CD4-positive, alpha-beta memory T cell (primary cell): ENCODE measurements around the gene ZFHX3. TPM values are rescaled to one million over a fixed set of nuclear protein-coding genes. Genes with fewer than 3 reads are reported as not detected.
A peak's percentile ranks its signal among the peaks of the same experiment; 100 is the strongest.

ENCODE experiments used
- CTCF ChIA-PET: fragments of 350-600 bp; sonication (Branson Sonifier 250); formaldehyde crosslinking; loops from one replicate; lab custom pipeline; 2021; ENCODE audit warnings: inconsistent platforms; ENCODE audit not compliant: partially characterized antibody; lab: Charles Lee
- POLR2A ChIA-PET: fragments of 350-600 bp; sonication (Branson Sonifier 250); formaldehyde crosslinking; loops from one replicate; lab custom pipeline; 2021; ENCODE audit not compliant: partially characterized antibody; lab: Charles Lee
- DNase-seq, 5 donors: peaks; one replicate each; pipeline versions ENCODE4 v3.0.0 to v3.0.0-alpha.2; 2020 to 2022; ENCODE audit warnings: mixed read lengths in 1 of 5
- H3K27ac ChIP-seq: one replicate; pipeline ENCODE4 v1.7.0; 2013; ENCODE audit warnings: low read depth, low read length
- H3K27me3 ChIP-seq: 2 replicates; pipeline ENCODE4 v1.7.0; 2013; ENCODE audit warnings: mild to moderate bottlenecking, low read length, moderate library complexity; ENCODE audit not compliant: insufficient read depth
- H3K36me3 ChIP-seq: 2 replicates; pipeline ENCODE4 v1.7.0; 2013; ENCODE audit warnings: mild to moderate bottlenecking, low read length, moderate library complexity; ENCODE audit not compliant: insufficient read depth
- H3K4me1 ChIP-seq: 2 replicates; pipeline ENCODE4 v1.7.0; 2013; ENCODE audit warnings: mild to moderate bottlenecking, low read length, moderate library complexity; ENCODE audit not compliant: insufficient read depth
- H3K4me3 ChIP-seq, 2 donors: one replicate each; pipeline ENCODE4 v1.7.0; 2013; ENCODE audit warnings: low read length in 2 of 2, mild to moderate bottlenecking in 1 of 2
- H3K9me3 ChIP-seq, 2 donors: one replicate each; pipeline ENCODE4 v1.7.0; 2013; ENCODE audit warnings: low read length in 2 of 2, control low read depth in 1 of 2; ENCODE audit not compliant: control insufficient read depth in 1 of 2
- H3K27ac Mint-ChIP-seq, 7 donors: one replicate each; pipeline ENCODE4 v1.8.0; 2020 to 2021; ENCODE audit warnings: mixed read lengths in 7 of 7, mild to moderate bottlenecking in 6 of 7, inconsistent platforms in 3 of 7, moderate library complexity in 3 of 7
- H3K27me3 Mint-ChIP-seq, 2 donors: one replicate each; pipeline ENCODE4 v1.8.0; 2020 to 2021; ENCODE audit warnings: mixed read lengths in 2 of 2
- H3K36me3 Mint-ChIP-seq, 2 donors: one replicate each; pipeline ENCODE4 v1.8.0; 2020 to 2021; ENCODE audit warnings: mixed read lengths in 2 of 2, inconsistent platforms in 1 of 2, mild to moderate bottlenecking in 1 of 2
- H3K4me1 Mint-ChIP-seq, 4 donors: one replicate each; pipeline ENCODE4 v1.8.0; 2020 to 2021; ENCODE audit warnings: mixed read lengths in 4 of 4, mild to moderate bottlenecking in 1 of 4
- H3K4me3 Mint-ChIP-seq, 8 donors: one replicate each; pipeline ENCODE4 v1.8.0; 2020 to 2021; ENCODE audit warnings: mixed read lengths in 8 of 8, mild to moderate bottlenecking in 7 of 8, moderate library complexity in 6 of 8, inconsistent platforms in 3 of 8
- H3K9me3 Mint-ChIP-seq, 8 donors: one replicate each; pipeline ENCODE4 v1.8.0; 2020 to 2021; ENCODE audit warnings: mixed read lengths in 8 of 8, mild to moderate bottlenecking in 5 of 8, inconsistent platforms in 3 of 8, moderate library complexity in 1 of 8
- intact Hi-C: fragments of 100-400 bp; cut with micrococcal nuclease; formaldehyde crosslinking; loops from one replicate; pipeline ENCODE4 v1.15.1; 2023
- polyA plus RNA-seq, 2 donors: library from polyadenylated mRNA; unstranded; fragments of 300-500 nt; fragmentation: Illumina TruSeq; gene quantifications; one replicate each; pipeline ENCODE4 v1.2.3, GENCODE V29; 2021
- total RNA-seq, 2 experiments: library from RNA; stranded (reverse); gene quantifications; one replicate each; pipeline ENCODE4 v1.2.3, GENCODE V29; 2021

The ZFHX3 gene
- total and polyA plus RNA-seq, 4 experiments from 2014 or later, result 0.01 to 0.99 (median 0.36) TPM

DNA sequence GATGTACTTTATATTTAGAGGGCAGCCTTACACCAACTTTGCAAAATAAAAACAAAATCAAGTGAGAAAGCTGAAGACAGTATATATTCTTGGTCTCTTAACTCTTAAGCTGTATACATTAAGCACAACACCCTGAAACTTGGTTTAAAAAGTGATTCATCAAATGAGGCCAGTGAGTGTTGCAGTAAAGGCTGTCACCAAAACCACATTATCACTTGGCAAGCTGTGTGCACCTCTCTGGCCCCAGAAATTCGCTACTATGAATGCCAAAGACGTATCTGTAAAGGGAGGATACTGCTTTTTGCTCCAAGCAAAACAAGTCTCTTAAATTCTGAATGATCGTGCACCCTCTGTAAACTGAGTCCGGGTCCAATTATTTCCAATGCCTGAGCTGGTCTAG lies 163.9 kb downstream of the ZFHX3 start:
- ChIA-PET POLR2A (no interaction called here), CTCF (interaction anchor here (2.1 kb wide), 1 partner anchor 10 kb away, joined by 4 read pairs; no protein-coding TSS in a partner anchor)
- Mint-ChIP-seq H3K27me3 (no peaks in the 10 kb centered on the region), H3K4me1 (no peaks in the 10 kb centered on the region), H3K9me3 (peaks cover 0 to 3% (median 0%) of the 10 kb centered on the region in 8 donors), H3K4me3 (no peak overlapping the region), H3K27ac (no peak overlapping the region), H3K36me3 (peaks cover 0 to 9% of the 10 kb centered on the region in 2 donors)
- Histone ChIP-seq H3K27me3 (no peaks in the 10 kb centered on the region), H3K9me3 (no peaks in the 10 kb centered on the region), H3K36me3 (no peaks in the 10 kb centered on the region), H3K4me3 (no peak overlapping the region), H3K4me1 (no peaks in the 10 kb centered on the region), H3K27ac (no peak overlapping the region)
- intact Hi-C loops, result no loop called here
- DNase-seq, result no peak

- intact Hi-C loops, result no loop called here
- Mint-ChIP-seq H3K9me3 (peaks cover 0 to 3% (median 0%) of the 10 kb centered on the region in 8 donors), H3K4me1 (no peaks in the 10 kb centered on the region), H3K27me3 (peaks cover 3 to 6% of the 10 kb centered on the region in 2 donors), H3K36me3 (no peaks in the 10 kb centered on the region), H3K27ac (no peak overlapping the region), H3K4me3 (no peak overlapping the region)
- POLR2A ChIA-PET, result no interaction called here
- Histone ChIP-seq H3K27me3 (no peaks in the 10 kb centered on the region), H3K27ac (no peak overlapping the region), H3K36me3 (no peaks in the 10 kb centered on the region), H3K9me3 (no peaks in the 10 kb centered on the region), H3K4me3 (no peak overlapping the region), H3K4me1 (no peaks in the 10 kb centered on the region)
- DNase-seq, result no peak
- CTCF ChIA-PET, result no interaction called here
These were observed 168.1 kb downstream of the ZFHX3 start for GRCh38 chr16:72879846-72880245.

DNA sequence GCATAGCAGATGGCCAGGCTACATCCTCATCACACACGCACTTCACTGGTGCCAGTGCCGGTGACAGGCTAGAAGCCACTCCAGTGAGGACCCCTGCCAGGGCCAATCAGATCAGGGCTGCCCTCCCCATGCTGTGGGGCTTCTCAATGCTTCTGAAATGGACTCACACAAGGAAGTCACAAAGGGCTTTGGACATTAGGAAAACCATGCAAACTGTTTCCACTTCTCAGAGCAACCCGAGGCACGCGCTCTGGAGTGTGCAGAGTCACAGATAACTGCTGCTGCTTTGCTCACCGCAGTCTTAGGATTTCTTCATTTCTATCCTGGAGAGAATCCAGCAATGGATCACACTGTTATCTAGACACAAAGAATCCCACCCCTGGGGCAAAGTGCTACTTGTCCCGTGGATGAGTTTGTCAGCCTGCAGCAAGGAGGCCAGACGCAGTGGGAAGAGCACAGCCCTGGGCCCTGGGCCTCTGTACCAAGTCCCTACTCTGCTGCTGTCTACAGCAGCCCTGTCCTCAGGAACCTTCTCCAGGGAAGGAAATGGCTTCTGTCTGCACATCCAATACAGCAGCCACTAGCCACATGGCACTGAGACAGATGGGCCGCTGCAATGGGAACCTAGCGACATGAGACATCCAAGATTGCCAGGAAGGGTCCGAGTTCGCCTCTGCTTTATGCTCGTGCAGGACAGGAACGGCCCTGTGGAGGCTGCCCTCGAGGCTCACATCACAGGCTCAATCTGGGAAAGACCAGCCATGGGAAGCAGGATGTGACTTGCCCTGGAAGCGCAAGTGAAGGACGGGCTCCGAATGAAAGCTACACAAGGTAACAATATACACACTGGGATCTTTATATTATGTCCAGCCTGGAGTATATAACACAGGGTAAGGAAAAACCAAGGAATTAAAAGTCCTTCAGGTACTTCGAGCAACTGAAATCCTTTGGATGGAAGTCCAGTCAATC lies 169.3 kb downstream of the ZFHX3 start:
- Histone ChIP-seq H3K4me3 (no peak overlapping the region), H3K4me1 (no peaks in the 10 kb centered on the region), H3K27me3 (no peaks in the 10 kb centered on the region), H3K27ac (no peak overlapping the region), H3K9me3 (no peaks in the 10 kb centered on the region), H3K36me3 (no peaks in the 10 kb centered on the region)
- H3K36me3 Mint-ChIP-seq, result no peaks in the 10 kb centered on the region
- POLR2A ChIA-PET, result no interaction called here
- intact Hi-C loops, result no loop called here
- H3K27me3 Mint-ChIP-seq, result peaks cover 3 to 6% of the 10 kb centered on the region in 2 donors
- H3K4me3 Mint-ChIP-seq, result no peak overlapping the region
- no peaks in the 10 kb centered on the region for H3K4me1 Mint-ChIP-seq
- H3K9me3 Mint-ChIP-seq, result peaks cover 0 to 3% (median 0%) of the 10 kb centered on the region in 8 donors
- CTCF ChIA-PET, result no interaction called here
- DNase-seq, result no peak
- no peak overlapping the region for H3K27ac Mint-ChIP-seq

GRCh38 chr16:72877374-72878028 lies 170.4 kb downstream of the ZFHX3 start:
- no peaks in the 10 kb centered on the region for H3K4me1 ChIP-seq
- no peak overlapping the region for H3K27ac ChIP-seq
- H3K27me3 ChIP-seq, result no peaks in the 10 kb centered on the region
- intact Hi-C loops, result no loop called here
- no peak overlapping the region for H3K4me3 ChIP-seq
- H3K4me3 Mint-ChIP-seq, result no peak overlapping the region
- no peaks in the 10 kb centered on the region for H3K36me3 ChIP-seq
- no peaks in the 10 kb centered on the region for H3K9me3 ChIP-seq
- DNase-seq, result no peak
- ChIA-PET POLR2A (no interaction called here), CTCF (no interaction called here)
- no peaks in the 10 kb centered on the region for H3K36me3 Mint-ChIP-seq
- H3K9me3 Mint-ChIP-seq, result peaks cover 0 to 3% (median 0%) of the 10 kb centered on the region in 8 donors
- peaks cover 3 to 6% of the 10 kb centered on the region in 2 donors for H3K27me3 Mint-ChIP-seq
- no peaks in the 10 kb centered on the region for H3K4me1 Mint-ChIP-seq
- no peak overlapping the region for H3K27ac Mint-ChIP-seq

DNA sequence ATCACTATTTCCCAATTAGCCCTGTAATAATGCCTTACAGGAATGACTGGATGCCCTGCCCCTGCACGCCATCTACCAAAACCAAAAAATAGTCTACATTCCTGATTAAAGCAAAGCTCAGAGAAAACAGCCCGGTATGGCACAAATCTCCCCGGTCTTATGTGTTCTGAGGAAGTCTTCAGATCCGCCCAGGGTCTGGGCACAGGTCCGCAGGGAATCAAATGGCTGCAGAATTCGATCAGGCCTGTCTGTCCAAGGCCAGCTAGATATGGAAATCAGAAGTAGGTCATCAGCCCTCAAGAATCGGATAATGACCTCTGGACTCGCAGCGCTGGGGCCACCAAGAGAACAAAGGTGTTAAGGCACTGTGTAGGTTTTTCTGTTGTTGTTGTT lies 171.0 kb downstream of the ZFHX3 start:
- H3K4me1 Mint-ChIP-seq, result no peaks in the 10 kb centered on the region
- Histone ChIP-seq H3K36me3 (no peaks in the 10 kb centered on the region), H3K4me3 (no peak overlapping the region), H3K27ac (no peak overlapping the region), H3K27me3 (no peaks in the 10 kb centered on the region), H3K4me1 (no peaks in the 10 kb centered on the region), H3K9me3 (no peaks in the 10 kb centered on the region)
- no peak overlapping the region for H3K4me3 Mint-ChIP-seq
- CTCF ChIA-PET, result no interaction called here
- peaks cover 3 to 6% of the 10 kb centered on the region in 2 donors for H3K27me3 Mint-ChIP-seq
- no peak for DNase-seq
- H3K9me3 Mint-ChIP-seq, result peaks cover 0 to 3% (median 0%) of the 10 kb centered on the region in 8 donors
- H3K27ac Mint-ChIP-seq, result no peak overlapping the region
- intact Hi-C loops, result no loop called here
- no peaks in the 10 kb centered on the region for H3K36me3 Mint-ChIP-seq
- POLR2A ChIA-PET, result no interaction called here

DNA sequence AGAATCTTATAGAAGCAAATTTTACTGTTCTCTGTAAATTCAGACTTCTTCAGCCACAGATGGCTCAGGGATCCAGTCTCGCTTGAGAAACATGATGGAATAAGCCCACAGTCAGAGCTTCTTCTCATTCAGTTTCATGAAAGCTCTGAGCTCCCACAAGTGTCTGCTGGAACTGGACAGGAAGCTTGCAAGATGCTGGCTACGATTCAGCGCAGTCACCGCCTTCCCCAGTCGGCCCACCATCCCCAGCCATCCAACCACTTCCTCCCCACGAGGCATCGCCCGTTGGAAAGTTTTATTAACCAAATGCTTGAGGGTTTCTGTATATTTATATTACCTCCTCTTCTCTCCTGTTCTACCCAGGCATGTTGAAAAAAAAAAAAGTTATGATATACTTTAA lies 171.7 kb downstream of the ZFHX3 start:
- intact Hi-C loops, result no loop called here
- H3K27ac ChIP-seq, result no peak overlapping the region
- POLR2A ChIA-PET, result no interaction called here

DNA sequence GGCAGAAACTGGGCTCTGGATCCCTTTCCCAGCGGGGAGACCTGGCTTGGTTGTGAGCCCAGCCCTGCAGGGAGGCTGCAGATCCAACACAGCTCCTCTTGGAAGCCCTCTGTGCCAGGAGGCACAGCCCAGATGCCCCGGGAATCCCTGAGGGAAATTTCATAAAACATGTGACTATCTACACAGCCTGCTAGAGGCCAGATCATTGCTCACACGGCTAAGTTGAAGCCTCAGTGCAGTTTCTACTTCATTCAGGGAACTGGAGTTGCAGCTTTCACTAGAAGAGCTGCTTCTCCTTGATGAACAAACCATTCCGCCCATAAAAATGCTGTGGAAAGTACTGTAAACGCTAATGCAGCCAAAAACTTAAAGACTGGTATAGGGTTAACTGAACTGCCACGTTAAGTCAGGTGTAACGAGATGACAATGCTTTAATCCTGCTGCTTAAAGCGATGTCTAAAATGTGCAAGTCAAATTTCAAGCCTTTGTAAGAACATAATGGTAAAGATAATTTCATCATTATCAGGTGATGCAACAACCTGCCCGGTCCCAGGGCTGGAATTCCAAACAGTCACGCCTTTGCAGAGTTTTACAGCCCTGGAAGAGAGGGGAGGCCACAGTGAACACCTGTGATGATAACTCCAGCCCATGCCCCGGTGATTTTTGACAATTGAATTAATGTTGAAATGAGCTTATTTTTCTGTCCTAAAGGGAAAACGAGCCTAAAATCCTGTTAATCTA lies 172.5 kb downstream of the ZFHX3 start:
- Histone ChIP-seq H3K4me1 (no peaks in the 10 kb centered on the region), H3K9me3 (no peaks in the 10 kb centered on the region), H3K27me3 (no peaks in the 10 kb centered on the region), H3K4me3 (no peak overlapping the region), H3K36me3 (no peaks in the 10 kb centered on the region), H3K27ac (no peak overlapping the region)
- intact Hi-C loops, result no loop called here
- DNase-seq, result no peak
- Mint-ChIP-seq H3K9me3 (peaks cover 0 to 3% (median 0%) of the 10 kb centered on the region in 8 donors), H3K36me3 (no peaks in the 10 kb centered on the region), H3K27me3 (peaks cover 3 to 6% of the 10 kb centered on the region in 2 donors), H3K4me3 (no peak overlapping the region), H3K27ac (no peak overlapping the region), H3K4me1 (no peaks in the 10 kb centered on the region)
- ChIA-PET POLR2A (no interaction called here), CTCF (no interaction called here)

More for the DNA sequence above, 171.7 kb downstream of the ZFHX3 start:
- no peak for DNase-seq
- H3K27me3 ChIP-seq, result no peaks in the 10 kb centered on the region
- no peaks in the 10 kb centered on the region for H3K4me1 ChIP-seq
- H3K9me3 ChIP-seq, result no peaks in the 10 kb centered on the region
- peaks cover 0 to 3% (median 0%) of the 10 kb centered on the region in 8 donors for H3K9me3 Mint-ChIP-seq
- H3K4me1 Mint-ChIP-seq, result no peaks in the 10 kb centered on the region
- no peaks in the 10 kb centered on the region for H3K36me3 ChIP-seq
- CTCF ChIA-PET, result no interaction called here
- no peak overlapping the region for H3K4me3 Mint-ChIP-seq
- peak overlapping the region in 1 of 7 donors; percentile 38 for H3K27ac Mint-ChIP-seq
- no peaks in the 10 kb centered on the region for H3K36me3 Mint-ChIP-seq
- H3K27me3 Mint-ChIP-seq, result peaks cover 3 to 6% of the 10 kb centered on the region in 2 donors
- no peak overlapping the region for H3K4me3 ChIP-seq
